ENCODE measurements around the gene NPHP3.
A peak's percentile ranks its signal among the peaks of the same experiment; 100 is the strongest.
"Not testable (repeated sequence)": the region's sequence is repeated elsewhere in the genome, so short reads cannot be mapped to it uniquely, and the experiment has no call there.

The NPHP3 gene

GRCh38 chr3:132652640-132653270, 69.5 kb downstream of the NPHP3 start:
- no peak for DNase-seq (ENCODE audit: low read depth)
- H3K4me3 ChIP-seq (ENCODE audit: low read depth, low read length) = no peak overlapping the region

GRCh38 chr3:132650153-132650552, 72.1 kb downstream of the NPHP3 start:
- H3K4me3 ChIP-seq (ENCODE audit: low read depth, low read length) = no peak overlapping the region
- no peak for DNase-seq (ENCODE audit: low read depth)

GRCh38 chr3:132645058-132645457, 77.2 kb downstream of the NPHP3 start:
- no peak overlapping the region for H3K4me3 ChIP-seq (ENCODE audit: low read depth, low read length)
- no peak for DNase-seq (ENCODE audit: low read depth)

GRCh38 chr3:132643366-132643765, 78.8 kb downstream of the NPHP3 start:
- no peak overlapping the region for H3K4me3 ChIP-seq (ENCODE audit: low read depth, low read length)
- no peak for DNase-seq (ENCODE audit: low read depth)

- no peak overlapping the region for H3K4me3 ChIP-seq (ENCODE audit: low read depth, low read length)
- no peak for DNase-seq (ENCODE audit: low read depth)
Measured at GRCh38 chr3:132642539-132642847, 79.7 kb downstream of the NPHP3 start.

- DNase-seq (ENCODE audit: low read depth) = peak; percentile 5
- no peak overlapping the region for H3K4me3 ChIP-seq (ENCODE audit: low read depth, low read length)
Measured at GRCh38 chr3:132641837-132642538, 80.2 kb downstream of the NPHP3 start.

GRCh38 chr3:132641427-132641826, 80.8 kb downstream of the NPHP3 start:
- not testable (repeated sequence) for DNase-seq (ENCODE audit: low read depth); H3K4me3 ChIP-seq (ENCODE audit: low read depth, low read length)

- no peak overlapping the region for H3K4me3 ChIP-seq (ENCODE audit: low read depth, low read length)
Measured at GRCh38 chr3:132638706-132639105, 83.5 kb downstream of the NPHP3 start.

GRCh38 chr3:132637590-132637989, 84.6 kb downstream of the NPHP3 start:
- no peak overlapping the region for H3K4me3 ChIP-seq (ENCODE audit: low read depth, low read length)
- DNase-seq (ENCODE audit: low read depth) = no peak

More at GRCh38 chr3:132638706-132639105, 83.5 kb downstream of the NPHP3 start:
- DNase-seq (ENCODE audit: low read depth) = no peak

- H3K4me3 ChIP-seq (ENCODE audit: low read depth, low read length) = no peak overlapping the region
- DNase-seq (ENCODE audit: low read depth) = no peak
Measured at GRCh38 chr3:132635052-132635451, 87.2 kb downstream of the NPHP3 start.

Data from skeletal muscle cell (primary cell).